Measurements from ENCODE around the gene CD200R1L.

CD200R1L gene

GRCh38 chr3:112786881-112787579, 59.6 kb downstream of the CD200R1L start:
- Histone ChIP-seq H3K4me3 (ENCODE audit: low read depth in 1 of 2, low read length in 1 of 2) (no peak overlapping the region), H3K36me3 (no peaks in the 10 kb centered on the region), H3K9me3 (no peaks in the 10 kb centered on the region), H3K27me3 (no peaks in the 10 kb centered on the region), H3K27ac (no peak overlapping the region), H3K4me1 (ENCODE audit: control insufficient read depth in 1 of 2, insufficient read depth in 1 of 2, low read depth in 1 of 2, low read length in 1 of 2) (no peaks in the 10 kb centered on the region)
- TF ChIP-seq, protein P1, sequence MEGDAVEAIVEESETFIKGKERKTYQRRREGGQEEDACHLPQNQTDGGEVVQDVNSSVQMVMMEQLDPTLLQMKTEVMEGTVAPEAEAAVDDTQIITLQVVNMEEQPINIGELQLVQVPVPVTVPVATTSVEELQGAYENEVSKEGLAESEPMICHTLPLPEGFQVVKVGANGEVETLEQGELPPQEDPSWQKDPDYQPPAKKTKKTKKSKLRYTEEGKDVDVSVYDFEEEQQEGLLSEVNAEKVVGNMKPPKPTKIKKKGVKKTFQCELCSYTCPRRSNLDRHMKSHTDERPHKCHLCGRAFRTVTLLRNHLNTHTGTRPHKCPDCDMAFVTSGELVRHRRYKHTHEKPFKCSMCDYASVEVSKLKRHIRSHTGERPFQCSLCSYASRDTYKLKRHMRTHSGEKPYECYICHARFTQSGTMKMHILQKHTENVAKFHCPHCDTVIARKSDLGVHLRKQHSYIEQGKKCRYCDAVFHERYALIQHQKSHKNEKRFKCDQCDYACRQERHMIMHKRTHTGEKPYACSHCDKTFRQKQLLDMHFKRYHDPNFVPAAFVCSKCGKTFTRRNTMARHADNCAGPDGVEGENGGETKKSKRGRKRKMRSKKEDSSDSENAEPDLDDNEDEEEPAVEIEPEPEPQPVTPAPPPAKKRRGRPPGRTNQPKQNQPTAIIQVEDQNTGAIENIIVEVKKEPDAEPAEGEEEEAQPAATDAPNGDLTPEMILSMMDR (IDR thresholded peaks at IDR 0.05), result no peak

- H3K4me1 ChIP-seq (ENCODE audit: control insufficient read depth in 1 of 2, insufficient read depth in 1 of 2, low read depth in 1 of 2, low read length in 1 of 2), result no peaks in the 10 kb centered on the region
- no peaks in the 10 kb centered on the region for H3K36me3 ChIP-seq
- no peak overlapping the region for H3K4me3 ChIP-seq (ENCODE audit: low read depth in 1 of 2, low read length in 1 of 2)
- no peak overlapping the region for H3K27ac ChIP-seq
- no peaks in the 10 kb centered on the region for H3K9me3 ChIP-seq
- TF ChIP-seq, protein P1 (IDR thresholded peaks at IDR 0.05), result no peak
- H3K27me3 ChIP-seq, result no peaks in the 10 kb centered on the region
Observed at GRCh38 chr3:112786002-112786590, 60.6 kb downstream of the CD200R1L start.

GRCh38 chr3:112785321-112786001, 61.2 kb downstream of the CD200R1L start:
- Histone ChIP-seq H3K27ac (no peak overlapping the region), H3K4me3 (ENCODE audit: low read depth in 1 of 2, low read length in 1 of 2) (no peak overlapping the region), H3K9me3 (no peaks in the 10 kb centered on the region), H3K27me3 (no peaks in the 10 kb centered on the region), H3K36me3 (no peaks in the 10 kb centered on the region), H3K4me1 (ENCODE audit: control insufficient read depth in 1 of 2, insufficient read depth in 1 of 2, low read depth in 1 of 2, low read length in 1 of 2) (no peaks in the 10 kb centered on the region)
- TF ChIP-seq, protein P1 (IDR thresholded peaks at IDR 0.05), result no peak

DNA sequence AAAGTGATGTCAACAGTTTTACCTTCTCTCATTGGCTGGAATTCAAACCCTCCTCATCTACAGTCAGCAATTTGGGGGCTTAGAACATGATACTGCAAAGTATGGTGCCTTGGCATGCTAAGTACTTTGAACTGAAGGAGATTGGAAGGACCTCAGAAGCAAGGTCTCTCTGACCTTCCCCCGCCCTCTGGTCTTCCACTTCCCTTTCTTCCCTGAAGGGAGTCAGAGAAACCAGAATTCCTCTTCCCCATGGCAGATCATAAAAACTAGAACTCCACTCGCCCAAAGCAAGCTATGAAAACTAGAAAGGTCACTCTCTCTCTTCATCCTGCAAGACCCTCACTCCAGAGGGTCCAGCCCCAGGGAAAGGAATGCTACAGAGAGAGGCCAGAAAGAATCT, 64.2 kb downstream of the CD200R1L start:
- H3K27me3 ChIP-seq, result no peaks in the 10 kb centered on the region
- H3K4me1 ChIP-seq (ENCODE audit: control insufficient read depth in 1 of 2, insufficient read depth in 1 of 2, low read depth in 1 of 2, low read length in 1 of 2), result no peaks in the 10 kb centered on the region
- no peak overlapping the region for H3K4me3 ChIP-seq (ENCODE audit: low read depth in 1 of 2, low read length in 1 of 2)
- TF ChIP-seq, protein P1 (IDR thresholded peaks at IDR 0.05), result no peak
- H3K27ac ChIP-seq, result no peak overlapping the region
- H3K36me3 ChIP-seq, result no peaks in the 10 kb centered on the region
- no peaks in the 10 kb centered on the region for H3K9me3 ChIP-seq

- H3K4me3 ChIP-seq (ENCODE audit: low read depth in 1 of 2, low read length in 1 of 2), result no peak overlapping the region
- no peaks in the 10 kb centered on the region for H3K4me1 ChIP-seq (ENCODE audit: control insufficient read depth in 1 of 2, insufficient read depth in 1 of 2, low read depth in 1 of 2, low read length in 1 of 2)
- H3K36me3 ChIP-seq, result no peaks in the 10 kb centered on the region
- H3K27ac ChIP-seq, result no peak overlapping the region
- no peaks in the 10 kb centered on the region for H3K27me3 ChIP-seq
- TF ChIP-seq, protein P1 (IDR thresholded peaks at IDR 0.05), result no peak
- H3K9me3 ChIP-seq, result no peaks in the 10 kb centered on the region
Observed at GRCh38 chr3:112781599-112781998, 65.1 kb downstream of the CD200R1L start.

Data from neutrophil (primary cell).